Osteoblast (primary cell): Measurements from ENCODE around the gene VEGFA. TPM values are rescaled to one million over a fixed set of nuclear protein-coding genes. Genes with fewer than 3 reads are reported as not detected.

ENCODE experiments used
- DNase-seq: peaks from one replicate; pipeline ENCODE4 v3.0.0; 2011; ENCODE audit warnings: low spot score, mixed read lengths; ENCODE audit not compliant: insufficient read length; ENCODE audit errors: missing footprints
- H2AFZ ChIP-seq: 2 replicates; pipeline ENCODE4 v1.6.0; 2011; ENCODE audit warnings: mild to moderate bottlenecking, low read length
- H3K27ac ChIP-seq: 2 replicates; pipeline ENCODE4 v1.5.1; 2011; ENCODE audit warnings: mild to moderate bottlenecking, low read depth, low read length, moderate library complexity
- H3K27me3 ChIP-seq: 2 replicates; pipeline ENCODE4 v1.6.0; 2012; ENCODE audit warnings: mild to moderate bottlenecking, control low read depth, inconsistent platforms, low read length, moderate library complexity; ENCODE audit not compliant: insufficient read depth
- H3K36me3 ChIP-seq: 2 replicates; pipeline ENCODE4 v1.5.1; 2011; ENCODE audit warnings: mild to moderate bottlenecking, low read length, control low read depth, moderate library complexity; ENCODE audit not compliant: insufficient read depth
- H3K4me1 ChIP-seq: 2 replicates; pipeline ENCODE4 v1.5.1; 2011; ENCODE audit warnings: mild to moderate bottlenecking, low read length, control low read depth, moderate library complexity; ENCODE audit not compliant: insufficient read depth
- H3K4me2 ChIP-seq: 2 replicates; pipeline ENCODE4 v1.6.0; 2011; ENCODE audit warnings: mild to moderate bottlenecking, low read length; ENCODE audit not compliant: insufficient read depth
- H3K4me3 ChIP-seq: fragments of 200-600 bp; sonication (generic); 3 replicates; pipeline ENCODE4 v1.5.1; 2012; ENCODE audit warnings: mild to moderate bottlenecking, low read length, inconsistent platforms; ENCODE audit not compliant: insufficient read depth
- H3K79me2 ChIP-seq: 2 replicates; pipeline ENCODE4 v1.6.0; 2012; ENCODE audit warnings: mild to moderate bottlenecking, low read length, control low read depth, inconsistent platforms; ENCODE audit not compliant: insufficient read depth
- H3K9me3 ChIP-seq: 2 replicates; pipeline ENCODE4 v1.5.1; 2011; ENCODE audit warnings: low read depth, low read length, control low read depth
- H4K20me1 ChIP-seq: 2 replicates; pipeline ENCODE4 v1.6.0; 2012; ENCODE audit warnings: mild to moderate bottlenecking, low read length, control low read depth; ENCODE audit not compliant: insufficient read depth
- CTCF ChIP-seq: IDR thresholded peaks from 2 replicates; pipeline ENCODE4 v1.5.1; 2011; ENCODE audit warnings: mild to moderate bottlenecking, low read depth, low read length, moderate library complexity; ENCODE audit errors: extremely low read depth
- total RNA-seq: library from RNA; depleted of rRNA; stranded (reverse); fragments of >200 nt; gene quantifications from 2 replicates; pipeline ENCODE4 v1.2.3, GENCODE V29; 2012

The VEGFA gene
- total RNA-seq, 1 donor: 193 TPM

GRCh38 chr6:43772681-43773049 lies 2.7 kb downstream of the VEGFA start:
- Histone ChIP-seq H3K79me2 (peaks cover 76% of the 10 kb centered on the region), H4K20me1 (peaks cover 64% of the 10 kb centered on the region), H2AFZ (no peak overlapping the region), H3K4me2 (peak overlapping the region; percentile 100), H3K4me1 (peaks cover 48% of the 10 kb centered on the region), H3K36me3 (peaks cover 31% of the 10 kb centered on the region), H3K4me3 (peak overlapping the region; percentile 97), H3K9me3 (no peaks in the 10 kb centered on the region), H3K27me3 (no peaks in the 10 kb centered on the region), H3K27ac (peak overlapping the region; percentile 79)
- peak; percentile 76 for DNase-seq
- TF ChIP-seq CTCF: no peak

- H3K36me3 ChIP-seq: peaks cover 38% of the 10 kb centered on the region
- peak overlapping the region; percentile 100 for H3K4me2 ChIP-seq
- peak overlapping the region; percentile 79 for H3K27ac ChIP-seq
- H2AFZ ChIP-seq: no peak overlapping the region
- peak; percentile 78 for TF ChIP-seq CTCF
- H3K4me1 ChIP-seq: peaks cover 44% of the 10 kb centered on the region
- no peaks in the 10 kb centered on the region for H3K27me3 ChIP-seq
- H3K4me3 ChIP-seq: peak overlapping the region; percentile 97
- peaks cover 82% of the 10 kb centered on the region for H3K79me2 ChIP-seq
- DNase-seq: peak; percentile 97
- no peaks in the 10 kb centered on the region for H3K9me3 ChIP-seq
- peaks cover 70% of the 10 kb centered on the region for H4K20me1 ChIP-seq
These were observed 3.3 kb downstream of the VEGFA start for GRCh38 chr6:43773050-43773979.

- H4K20me1 ChIP-seq: peaks cover 79% of the 10 kb centered on the region
- peaks cover 46% of the 10 kb centered on the region for H3K36me3 ChIP-seq
These were observed 4.2 kb downstream of the VEGFA start for GRCh38 chr6:43773980-43774775.

More at GRCh38 chr6:43773980-43774775, 4.2 kb downstream of the VEGFA start:
- H3K4me1 ChIP-seq: peaks cover 36% of the 10 kb centered on the region
- no peak overlapping the region for H2AFZ ChIP-seq
- H3K79me2 ChIP-seq: peaks cover 91% of the 10 kb centered on the region
- TF ChIP-seq CTCF: no peak
- peak overlapping the region; percentile 97 for H3K4me3 ChIP-seq
- H3K27ac ChIP-seq: peak overlapping the region; percentile 79
- H3K4me2 ChIP-seq: peak overlapping the region; percentile 100
- peak; percentile 46 for DNase-seq
- H3K9me3 ChIP-seq: no peaks in the 10 kb centered on the region
- no peaks in the 10 kb centered on the region for H3K27me3 ChIP-seq
